GM18526 (cell line): ENCODE measurements around the gene SLCO2B1.

ENCODE experiments used
- POLR2A ChIP-seq: IDR thresholded peaks from 3 replicates; pipeline ENCODE4 v1.6.1; 2011; ENCODE audit not compliant: insufficient read length; ENCODE audit errors: extremely low read depth

SLCO2B1 gene

DNA sequence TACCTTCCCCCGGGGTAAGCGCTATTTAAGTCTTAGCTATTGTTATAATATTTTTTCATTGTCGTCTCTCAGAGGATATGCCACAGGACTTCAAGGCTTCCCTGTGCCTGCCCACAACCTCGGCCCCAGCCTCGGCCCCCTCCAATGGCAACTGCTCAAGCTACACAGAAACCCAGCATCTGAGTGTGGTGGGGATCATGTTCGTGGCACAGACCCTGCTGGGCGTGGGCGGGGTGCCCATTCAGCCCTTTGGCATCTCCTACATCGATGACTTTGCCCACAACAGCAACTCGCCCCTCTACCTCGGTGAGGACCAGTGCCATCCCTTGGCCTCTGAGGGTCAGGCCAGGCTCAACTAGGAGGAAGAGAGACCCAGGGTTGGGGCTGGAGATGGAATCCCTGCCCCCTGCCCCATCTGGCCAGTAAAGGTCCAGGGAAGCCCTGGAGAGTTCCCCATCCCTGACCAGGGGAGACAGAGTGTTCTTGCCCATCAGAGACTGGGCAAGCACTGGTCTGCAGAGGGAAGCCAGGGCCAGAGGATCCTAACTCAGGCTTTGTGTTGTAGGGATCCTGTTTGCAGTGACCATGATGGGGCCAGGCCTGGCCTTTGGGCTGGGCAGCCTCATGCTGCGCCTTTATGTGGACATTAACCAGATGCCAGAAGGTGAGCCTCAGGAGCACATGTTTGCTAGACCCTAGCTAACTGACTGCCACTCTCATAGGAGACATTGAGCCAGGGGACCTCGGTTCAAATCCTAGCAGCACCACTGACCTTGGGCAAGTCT, 18.4 kb downstream of the SLCO2B1 start:
- no peak for TF ChIP-seq POLR2A

DNA sequence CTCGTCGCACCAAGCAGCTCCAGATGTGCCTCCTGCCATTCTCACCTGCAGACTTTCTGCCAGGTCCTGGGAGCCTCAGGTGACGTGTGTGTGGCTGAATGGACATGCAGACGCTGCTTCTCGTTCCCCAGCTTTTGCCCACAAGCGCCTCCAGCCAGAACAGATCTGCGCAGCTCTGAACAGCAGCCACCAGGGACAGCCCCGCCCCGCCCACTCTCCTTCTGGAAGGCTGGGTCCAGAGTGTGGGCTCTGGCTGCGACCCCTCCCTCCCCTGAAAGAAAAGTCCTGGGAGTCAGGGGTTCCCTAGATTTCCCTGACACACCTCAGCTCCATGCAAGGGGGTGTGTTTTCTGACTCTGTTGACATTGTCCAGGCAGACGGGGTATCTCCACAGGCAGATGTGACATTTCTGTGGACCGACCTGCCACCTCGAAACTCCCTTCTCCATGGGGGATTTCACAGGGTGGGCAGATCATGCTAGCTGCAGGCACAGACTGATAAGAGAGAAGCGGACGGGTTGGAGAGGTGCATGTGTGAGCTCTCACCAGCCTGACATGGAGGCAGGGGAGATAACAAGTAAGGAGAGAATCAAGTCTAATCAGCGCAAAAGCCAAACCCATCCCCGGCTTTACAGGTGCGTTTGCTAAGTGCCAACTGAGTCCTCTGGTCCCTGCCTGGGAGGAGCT, 19.8 kb downstream of the SLCO2B1 start:
- TF ChIP-seq POLR2A: no peak

DNA sequence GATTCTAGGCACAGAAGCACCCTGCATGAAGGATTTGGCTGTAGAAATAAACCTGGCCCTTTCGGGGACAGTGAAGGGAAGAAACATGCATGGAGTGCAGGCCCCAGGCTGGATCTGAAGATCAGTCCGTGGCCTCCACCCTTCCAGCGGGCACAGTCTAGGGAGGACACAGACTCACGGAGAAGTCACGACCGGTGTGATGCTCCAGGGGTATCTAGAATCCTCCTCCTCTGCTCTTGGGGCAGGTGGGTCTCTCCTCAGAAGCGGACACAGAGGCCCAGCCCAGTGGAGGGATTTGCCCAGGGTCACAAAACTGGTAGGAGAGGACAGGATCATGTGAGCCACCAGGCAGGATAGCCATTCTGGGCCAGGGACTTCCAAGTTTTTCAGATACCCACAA, 22.4 kb downstream of the SLCO2B1 start:
- no peak for TF ChIP-seq POLR2A

DNA sequence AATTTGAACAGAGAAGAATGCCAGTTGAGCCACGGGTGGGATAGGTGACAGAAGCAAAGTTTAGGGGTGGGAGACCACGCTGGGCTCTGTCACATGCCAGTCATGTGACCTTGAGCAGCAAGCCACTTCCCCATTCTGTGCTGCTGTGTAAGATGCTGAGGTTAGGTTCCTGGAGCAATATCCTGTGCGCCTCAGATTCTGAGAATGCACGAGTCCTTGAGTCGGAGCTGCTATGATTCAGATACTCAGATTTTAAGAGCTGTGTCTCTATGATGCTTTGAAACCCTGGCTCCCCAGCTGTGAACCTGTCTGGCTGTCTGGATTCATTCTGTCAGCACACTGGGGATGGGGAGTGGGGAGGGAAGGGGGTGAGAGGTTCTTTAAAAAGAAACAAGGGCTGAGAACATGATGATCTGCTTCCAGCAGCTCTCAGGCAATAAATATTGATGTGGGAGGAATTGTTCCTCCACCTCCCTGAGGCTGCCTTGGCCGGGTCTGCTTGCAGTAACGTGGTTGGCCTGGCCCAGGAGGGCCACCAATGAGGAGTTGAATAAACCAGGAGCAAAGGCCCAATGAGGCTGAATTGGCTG, 24.0 kb downstream of the SLCO2B1 start:
- no peak for TF ChIP-seq POLR2A

DNA sequence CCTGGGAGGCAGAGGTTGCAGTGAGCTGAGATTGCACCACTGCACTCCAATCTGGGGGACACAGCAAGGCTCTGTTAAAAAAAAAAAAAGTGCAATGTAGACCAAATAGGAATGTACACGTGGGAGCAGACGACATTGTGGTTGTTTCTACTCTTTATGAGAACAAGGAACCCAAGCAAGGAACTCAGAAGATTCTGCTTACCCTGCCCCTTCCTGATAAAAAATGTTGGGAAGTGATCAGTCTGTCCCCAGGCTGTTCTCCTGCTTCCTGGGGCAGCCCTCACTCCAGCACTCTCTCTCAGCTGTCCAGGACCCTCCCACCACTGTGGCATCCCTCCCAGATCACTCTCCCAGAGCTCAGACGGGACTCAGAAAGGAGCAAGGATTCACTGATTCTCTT, 31.8 kb downstream of the SLCO2B1 start:
- TF ChIP-seq POLR2A: no peak

DNA sequence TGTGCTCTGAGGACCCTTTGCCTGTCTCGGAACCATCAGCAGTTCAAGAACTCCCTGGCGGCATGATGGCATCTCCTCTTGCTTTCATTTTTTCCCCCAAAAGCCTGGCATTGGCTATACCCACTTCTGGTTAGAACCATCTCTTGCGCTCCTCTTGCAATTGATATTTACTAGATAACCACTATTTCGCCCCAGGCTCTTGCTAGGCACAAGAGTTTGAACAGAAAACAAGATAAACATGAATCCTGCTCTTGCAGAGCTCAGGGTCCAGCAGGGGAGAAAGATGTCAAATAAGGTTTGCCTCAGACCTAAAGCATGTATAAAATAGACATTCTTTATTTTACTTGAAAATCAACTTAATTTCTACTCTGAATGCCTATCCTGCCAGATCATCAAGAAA, 33.1 kb downstream of the SLCO2B1 start:
- no peak for TF ChIP-seq POLR2A

DNA sequence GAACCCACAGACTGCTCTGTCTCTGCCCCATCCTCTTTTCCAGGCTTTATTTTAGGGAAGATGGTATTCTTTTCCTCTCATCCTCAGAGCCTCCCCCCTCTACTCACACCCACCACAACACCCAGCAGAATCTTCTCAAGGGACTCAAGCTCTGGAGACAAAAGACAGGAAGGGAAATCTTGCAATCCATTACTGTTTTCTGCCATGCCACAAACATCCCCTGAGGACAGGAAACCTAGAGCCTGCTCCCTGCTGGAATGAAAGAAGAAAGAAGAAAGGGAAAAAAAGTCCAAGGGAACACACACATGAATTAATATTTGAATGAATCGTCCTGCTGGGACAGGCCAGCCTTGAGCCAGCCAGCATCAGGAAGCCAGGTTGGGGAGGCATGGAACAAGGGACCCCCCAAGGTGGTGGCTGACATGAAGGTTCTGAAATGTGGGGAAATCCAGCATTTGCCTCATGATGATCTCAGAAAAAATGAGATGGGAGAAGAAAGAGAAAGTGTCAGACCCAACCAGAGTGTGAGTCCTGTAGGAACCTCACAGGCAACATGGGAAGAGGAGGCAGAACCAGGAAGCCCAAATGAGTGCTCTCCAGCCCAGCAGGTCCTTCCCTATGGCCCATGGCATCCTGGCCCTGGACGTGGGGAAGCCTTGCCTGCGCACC, 34.0 kb downstream of the SLCO2B1 start:
- no peak for TF ChIP-seq POLR2A

DNA sequence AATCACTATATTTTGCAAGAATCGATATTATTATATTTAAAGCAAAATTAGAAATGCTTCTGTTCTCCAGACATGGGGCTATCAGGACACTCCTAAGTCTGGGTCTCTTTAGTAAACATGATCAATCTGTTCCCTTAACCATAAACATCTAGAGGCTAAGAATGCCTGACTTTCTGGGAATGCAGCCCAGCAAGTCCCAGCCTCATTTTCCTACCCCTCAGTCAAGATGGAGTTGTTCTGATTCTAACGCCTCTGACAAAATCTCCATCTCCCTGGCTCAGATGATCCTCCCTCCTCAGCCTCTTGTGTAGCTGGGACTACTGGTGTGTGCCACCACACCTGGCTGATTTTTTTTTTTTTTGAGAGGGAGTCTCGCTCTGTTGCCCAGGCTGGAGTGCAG, 35.0 kb downstream of the SLCO2B1 start:
- no peak for TF ChIP-seq POLR2A

DNA sequence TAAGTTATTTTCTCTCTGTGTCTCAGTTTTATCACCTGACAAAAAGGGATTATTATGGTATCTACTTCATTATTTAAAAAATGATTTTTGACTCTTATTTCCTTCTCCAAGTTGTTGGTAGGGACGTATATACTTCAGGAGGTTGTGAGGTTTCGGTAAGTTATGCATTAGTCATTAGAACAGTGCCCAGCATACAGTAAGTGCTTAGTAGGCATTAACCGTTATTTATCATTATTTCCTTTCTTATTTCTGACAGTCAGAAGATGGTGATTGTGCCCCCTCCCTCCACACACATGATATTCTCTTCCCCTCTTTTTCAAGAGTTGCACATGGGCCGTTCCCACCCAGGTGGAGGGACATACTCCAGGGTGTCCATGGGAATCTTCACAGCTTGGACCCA, 36.1 kb downstream of the SLCO2B1 start:
- TF ChIP-seq POLR2A: no peak

DNA sequence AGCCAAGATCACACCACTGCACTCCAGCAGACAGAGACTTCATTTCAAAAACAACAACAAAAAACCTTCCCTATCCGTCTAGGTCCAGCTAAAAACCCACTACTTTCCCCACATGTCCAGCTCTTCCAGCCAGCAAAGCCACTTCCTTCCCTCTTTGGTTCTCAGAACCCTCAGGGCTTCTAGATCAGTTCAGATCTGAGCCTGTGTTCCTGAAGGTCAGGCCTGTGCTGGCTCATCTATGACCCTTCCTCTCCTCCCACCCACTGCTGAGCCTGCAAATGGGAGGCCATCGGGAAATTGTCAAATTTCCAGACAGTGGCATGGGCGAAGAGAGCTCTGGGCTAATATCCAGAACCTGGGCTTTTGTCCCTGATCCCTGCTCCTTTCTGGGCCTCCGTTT, 37.8 kb downstream of the SLCO2B1 start:
- TF ChIP-seq POLR2A: no peak

DNA sequence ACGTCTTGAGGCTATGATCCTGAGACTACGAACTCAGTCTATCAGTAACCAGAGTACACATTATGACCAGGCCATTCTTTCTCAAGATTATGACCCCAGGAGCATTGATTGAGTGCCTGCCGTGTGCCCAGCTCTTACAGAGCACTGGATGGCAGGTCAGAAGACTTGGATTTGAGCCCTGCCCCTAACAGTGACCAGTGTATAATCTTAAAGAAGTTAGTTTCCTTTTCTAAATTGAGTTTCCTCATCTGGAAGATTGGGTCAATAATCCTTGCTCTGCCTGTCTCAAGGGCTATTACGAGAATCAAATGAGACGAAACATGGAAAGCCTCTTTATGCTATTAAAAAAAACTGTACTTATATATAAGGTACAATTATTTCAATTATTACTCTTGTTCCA, 38.2 kb downstream of the SLCO2B1 start:
- TF ChIP-seq POLR2A: no peak

DNA sequence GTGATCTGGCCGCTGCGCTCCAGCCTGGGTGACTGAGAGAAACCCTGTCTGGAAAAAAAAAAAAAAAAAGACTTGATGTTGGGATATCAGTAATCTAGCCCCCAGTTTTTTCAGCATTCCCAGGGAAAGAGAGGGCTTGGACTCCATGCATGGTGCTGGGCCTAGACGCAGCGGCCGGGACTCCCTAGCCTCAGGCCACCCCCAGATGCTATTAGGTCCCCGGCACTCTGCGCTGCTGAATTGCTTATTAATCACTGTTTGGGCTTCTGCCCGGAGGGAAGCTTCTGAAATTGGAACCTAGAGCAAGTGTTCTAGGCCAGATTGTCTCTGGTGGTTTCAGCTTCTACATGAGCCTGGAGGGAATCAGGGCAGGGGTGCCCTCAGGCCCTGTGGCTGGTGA, 39.0 kb downstream of the SLCO2B1 start:
- TF ChIP-seq POLR2A: no peak

DNA sequence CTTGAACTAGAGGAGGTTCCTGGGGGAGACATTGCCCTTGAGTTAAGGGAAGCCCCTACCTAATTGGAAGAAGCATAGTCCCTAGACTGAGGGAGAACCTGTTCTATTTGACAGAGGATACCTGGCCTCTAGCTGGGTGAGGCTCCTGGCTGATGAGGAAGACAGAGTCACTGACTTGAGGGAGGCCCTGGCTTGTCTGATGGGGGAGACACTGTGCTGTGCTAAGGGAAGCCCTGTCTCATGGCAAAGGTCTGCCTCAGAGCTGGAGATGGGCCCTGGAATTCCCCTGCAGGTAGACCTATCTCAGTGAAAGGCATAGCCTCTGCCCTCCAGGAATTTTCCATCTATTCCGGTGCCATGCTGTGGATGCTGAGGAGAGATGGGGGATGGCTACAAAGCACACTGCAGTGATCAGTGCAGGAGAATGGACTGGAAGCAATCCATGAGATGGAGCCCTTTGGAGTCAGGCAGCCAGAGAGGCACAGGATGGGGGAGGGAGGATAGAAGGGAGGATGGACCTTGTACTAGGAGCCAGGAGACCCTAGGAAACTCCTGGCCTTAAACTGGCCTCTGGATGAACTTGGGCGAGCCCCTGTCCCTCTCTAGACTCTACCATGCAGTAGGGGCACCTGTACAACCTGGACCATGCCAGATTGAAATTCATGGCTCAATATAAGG, 39.9 kb downstream of the SLCO2B1 start:
- TF ChIP-seq POLR2A: no peak

DNA sequence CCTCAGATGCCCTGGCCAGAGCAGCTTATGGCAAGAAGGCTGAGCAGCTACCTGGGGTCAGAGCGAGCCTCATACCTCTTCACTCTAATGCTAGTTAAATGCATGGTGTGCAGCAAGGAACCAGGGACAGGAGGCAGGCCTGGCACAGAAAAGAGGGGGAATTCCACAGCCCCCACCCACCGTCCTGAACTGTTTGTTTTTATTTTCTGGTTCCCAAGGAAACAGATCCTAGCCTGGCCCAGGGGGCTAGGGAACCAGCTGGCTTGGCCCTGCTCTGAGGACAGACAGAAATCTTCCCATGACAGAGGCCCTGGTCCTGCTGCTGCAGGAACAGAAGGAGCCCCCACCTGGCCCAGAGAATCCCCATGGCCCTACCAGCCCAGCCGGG, 40.4 kb downstream of the SLCO2B1 start:
- no peak for TF ChIP-seq POLR2A

DNA sequence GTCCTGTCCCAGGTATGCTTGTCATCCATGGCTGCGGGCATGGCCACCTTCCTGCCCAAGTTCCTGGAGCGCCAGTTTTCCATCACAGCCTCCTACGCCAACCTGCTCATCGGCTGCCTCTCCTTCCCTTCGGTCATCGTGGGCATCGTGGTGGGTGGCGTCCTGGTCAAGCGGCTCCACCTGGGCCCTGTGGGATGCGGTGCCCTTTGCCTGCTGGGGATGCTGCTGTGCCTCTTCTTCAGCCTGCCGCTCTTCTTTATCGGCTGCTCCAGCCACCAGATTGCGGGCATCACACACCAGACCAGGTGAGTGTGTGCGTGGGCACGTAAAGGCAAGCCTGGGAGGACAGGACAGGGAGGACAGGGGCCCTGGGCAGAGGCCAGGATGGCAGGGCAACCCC, 42.4 kb downstream of the SLCO2B1 start:
- TF ChIP-seq POLR2A: no peak

DNA sequence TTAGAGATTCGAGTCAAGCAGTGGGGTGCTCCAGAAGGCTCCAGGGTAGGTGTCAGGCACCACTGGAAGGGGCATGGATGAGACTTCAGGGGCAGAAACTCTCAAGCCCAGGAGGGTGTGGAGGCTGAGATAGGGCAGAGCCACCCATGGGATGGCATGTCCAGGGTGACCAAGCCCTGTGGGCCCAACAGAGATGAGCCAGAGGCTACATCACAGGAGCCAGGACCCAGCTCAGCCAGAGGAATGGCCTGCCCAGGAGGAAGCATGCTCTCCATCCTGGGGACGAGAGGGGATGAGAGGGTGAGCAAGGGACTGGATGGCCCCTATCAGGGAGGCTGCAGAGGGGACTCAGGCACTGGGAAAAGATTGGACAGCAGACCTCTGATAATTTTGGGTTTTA, 42.8 kb downstream of the SLCO2B1 start:
- TF ChIP-seq POLR2A: no peak

DNA sequence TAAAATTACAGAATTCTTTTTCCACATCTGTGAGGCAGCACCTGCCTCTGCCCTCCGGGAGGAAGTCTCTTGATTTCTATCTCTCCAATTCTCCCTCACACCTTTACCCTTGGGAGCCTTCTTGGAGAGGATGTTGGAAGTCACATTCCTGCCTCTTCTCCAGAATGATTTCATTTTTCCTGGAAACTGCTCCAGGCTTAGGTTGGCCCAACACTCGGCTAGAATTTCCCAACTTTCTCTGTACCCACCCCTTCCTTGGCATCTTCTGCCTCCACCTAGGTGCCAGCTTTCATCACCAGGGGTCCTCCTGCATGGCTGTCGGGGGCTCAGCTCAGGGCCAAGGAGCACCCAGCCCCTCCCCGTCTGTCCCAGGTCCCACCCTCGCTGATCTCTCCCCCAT, 43.2 kb downstream of the SLCO2B1 start:
- no peak for TF ChIP-seq POLR2A
